ENCODE data around the gene ADAMTS9. TPM values are rescaled to one million over a fixed set of nuclear protein-coding genes. Genes with fewer than 3 reads are reported as not detected.
A peak's percentile ranks its signal among the peaks of the same experiment; 100 is the strongest.

Gene ADAMTS9
- total and polyA plus RNA-seq, 9 of the 15 experiments (the other 6 are each of a cell fraction or from before 2014, with no cell fraction given), result 0.05 to 0.32 (median 0.13) TPM; not detected in 2

DNA sequence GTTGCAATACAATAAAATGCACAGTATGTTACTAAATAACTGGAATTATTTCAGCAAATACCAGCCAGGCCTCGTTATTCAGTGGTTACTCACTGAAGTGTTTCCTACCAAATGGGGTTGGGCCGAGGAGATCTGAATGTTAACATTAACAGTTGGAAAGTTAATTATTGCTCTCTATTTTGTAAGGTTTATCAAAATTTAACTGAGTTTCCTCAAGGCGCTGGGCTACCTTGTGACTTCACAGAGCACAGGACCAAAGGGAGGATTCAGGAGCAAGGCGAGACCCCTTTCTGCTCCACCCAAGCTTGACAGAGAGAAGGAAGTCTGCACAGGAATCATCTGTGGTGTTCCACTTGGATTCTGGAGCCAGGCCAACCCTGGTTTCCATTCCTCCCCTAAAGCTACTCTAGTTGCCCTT, 21.6 kb downstream of the ADAMTS9 start:
- H3K27me3 ChIP-seq (ENCODE audit: control insufficient read depth in 2 of 2, insufficient read depth in 2 of 2, low read length in 2 of 2), result no peaks in the 10 kb centered on the region; a peak in 1 of 5 replicates
- no peaks in the 10 kb centered on the region for H4K20me1 ChIP-seq (replicated peaks; ENCODE audit: control insufficient read depth, insufficient read depth, low read length)
- no peak overlapping the region for H3K4me2 ChIP-seq (ENCODE audit: insufficient read depth, low read length)
- POLR2A ChIA-PET, result no interaction called here
- no peaks in the 10 kb centered on the region for H3K9me3 ChIP-seq (replicated peaks; ENCODE audit: control insufficient read depth, insufficient read depth, low read depth, low read length)
- no peaks in the 10 kb centered on the region for H3K79me2 ChIP-seq (ENCODE audit: control insufficient read depth, insufficient read depth, low read length)
- intact Hi-C loops (cut with micrococcal nuclease), result no loop called here
- CTCF ChIA-PET (ENCODE audit: low intra/inter-chr PET ratio), result no interaction called here
- no peak overlapping the region for H3K27ac ChIP-seq (ENCODE audit: extremely low read depth, low read depth, low read length)
- FAIRE-seq (no peak), DNase-seq (ENCODE audit: extremely low read depth in 1 of 4, low spot score in 3 of 4) (no peak), ATAC-seq (no peak)
- 3% methylated on average over 2 of the region's 4 CpGs for WGBS (ENCODE audit: insufficient coverage, low coverage, missing lambda C conversion rate)
- no peak overlapping the region for H2AFZ ChIP-seq (ENCODE audit: low read depth, low read length)
- H3K4me3 ChIP-seq, result no peak overlapping the region
- H3K4me1 ChIP-seq (replicated peaks in 1 of 2; ENCODE audit: control insufficient read depth in 2 of 2, insufficient read depth in 2 of 2, low read length in 2 of 2), result no peaks in the 10 kb centered on the region
- TF ChIP-seq, protein P1, sequence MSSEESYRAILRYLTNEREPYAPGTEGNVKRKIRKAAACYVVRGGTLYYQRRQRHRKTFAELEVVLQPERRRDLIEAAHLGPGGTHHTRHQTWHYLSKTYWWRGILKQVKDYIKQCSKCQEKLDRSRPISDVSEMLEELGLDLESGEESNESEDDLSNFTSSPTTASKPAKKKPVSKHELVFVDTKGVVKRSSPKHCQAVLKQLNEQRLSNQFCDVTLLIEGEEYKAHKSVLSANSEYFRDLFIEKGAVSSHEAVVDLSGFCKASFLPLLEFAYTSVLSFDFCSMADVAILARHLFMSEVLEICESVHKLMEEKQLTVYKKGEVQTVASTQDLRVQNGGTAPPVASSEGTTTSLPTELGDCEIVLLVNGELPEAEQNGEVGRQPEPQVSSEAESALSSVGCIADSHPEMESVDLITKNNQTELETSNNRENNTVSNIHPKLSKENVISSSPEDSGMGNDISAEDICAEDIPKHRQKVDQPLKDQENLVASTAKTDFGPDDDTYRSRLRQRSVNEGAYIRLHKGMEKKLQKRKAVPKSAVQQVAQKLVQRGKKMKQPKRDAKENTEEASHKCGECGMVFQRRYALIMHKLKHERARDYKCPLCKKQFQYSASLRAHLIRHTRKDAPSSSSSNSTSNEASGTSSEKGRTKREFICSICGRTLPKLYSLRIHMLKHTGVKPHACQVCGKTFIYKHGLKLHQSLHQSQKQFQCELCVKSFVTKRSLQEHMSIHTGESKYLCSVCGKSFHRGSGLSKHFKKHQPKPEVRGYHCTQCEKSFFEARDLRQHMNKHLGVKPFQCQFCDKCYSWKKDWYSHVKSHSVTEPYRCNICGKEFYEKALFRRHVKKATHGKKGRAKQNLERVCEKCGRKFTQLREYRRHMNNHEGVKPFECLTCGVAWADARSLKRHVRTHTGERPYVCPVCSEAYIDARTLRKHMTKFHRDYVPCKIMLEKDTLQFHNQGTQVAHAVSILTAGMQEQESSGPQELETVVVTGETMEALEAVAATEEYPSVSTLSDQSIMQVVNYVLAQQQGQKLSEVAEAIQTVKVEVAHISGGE (CRISPR knock-in tag; IDR thresholded peaks at IDR 0.05), result peak in 1 of 3 experiments; percentile 61; a peak in 2 of 6 replicates
- no peak for TF ChIP-seq MEF2D (tag; conservative IDR thresholded peaks at IDR 0.05; ENCODE audit: low read depth)
- H3K9ac ChIP-seq (ENCODE audit: insufficient read depth in 1 of 2, low read depth in 2 of 2, low read length in 2 of 2), result no peak overlapping the region
- in situ Hi-C loops (cut with MboI), result no loop called here
- no peaks in the 10 kb centered on the region for H3K9me1 ChIP-seq (ENCODE audit: control insufficient read depth, insufficient read depth, low read length)
- no peaks in the 10 kb centered on the region for H3K36me3 ChIP-seq (ENCODE audit: control insufficient read depth, insufficient read depth, low read length)
- no TSS peak for BruUV-seq (replicated peaks)

Data from K562 (cell line).